Measurements from ENCODE around the gene GSTM2. TPM values are rescaled to one million over a fixed set of nuclear protein-coding genes. Genes with fewer than 3 reads are reported as not detected.
A peak's percentile ranks its signal among the peaks of the same experiment; 100 is the strongest.

The GSTM2 gene
- total and polyA plus RNA-seq, 5 donors: 50.3 to 99.5 (median 76.4) TPM

- Histone ChIP-seq H3K27ac (ENCODE audit: low read length) (no peak overlapping the region), H3K27me3 (ENCODE audit: control insufficient read depth, insufficient read depth) (no peaks in the 10 kb centered on the region), H3K4me3 (ENCODE audit: low read length) (no peak overlapping the region), H3K4me1 (ENCODE audit: control insufficient read depth, insufficient read depth, low read length) (peaks cover 9% of the 10 kb centered on the region), H3K9me3 (ENCODE audit: control insufficient read depth, low read length) (no peaks in the 10 kb centered on the region)
- no peak for ATAC-seq
- peak in 2 of 3 donors; percentile 55 to 67 for DNase-seq
- 63% methylated on average over 11 of the region's 11 CpGs for WGBS
- intact Hi-C loops (cut with DNase I): no loop called here
Measured at GRCh38 chr1:109623601-109624161, 44.2 kb upstream of the GSTM2 start.

GRCh38 chr1:109624201-109625010 is 43.5 kb upstream of the GSTM2 start:
- H3K4me1 ChIP-seq (ENCODE audit: control insufficient read depth, insufficient read depth, low read length): peaks cover 6% of the 10 kb centered on the region
- DNase-seq: peak in 2 of 3 donors; percentile 56 to 69
- intact Hi-C loops (cut with DNase I): no loop called here
- 72% methylated on average over 17 of the region's 17 CpGs for WGBS
- no peak overlapping the region for H3K4me3 ChIP-seq (ENCODE audit: low read length)
- no peak for ATAC-seq
- H3K9me3 ChIP-seq (ENCODE audit: control insufficient read depth, low read length): no peaks in the 10 kb centered on the region
- no peaks in the 10 kb centered on the region for H3K27me3 ChIP-seq (ENCODE audit: control insufficient read depth, insufficient read depth)
- no peak overlapping the region for H3K27ac ChIP-seq (ENCODE audit: low read length)

- peaks cover 6% of the 10 kb centered on the region for H3K4me1 ChIP-seq (ENCODE audit: control insufficient read depth, insufficient read depth, low read length)
- intact Hi-C loops (cut with DNase I): no loop called here
Measured at GRCh38 chr1:109625176-109625575, 42.7 kb upstream of the GSTM2 start.

GRCh38 chr1:109625601-109626560 is 42.0 kb upstream of the GSTM2 start:
- no peak overlapping the region for H3K4me3 ChIP-seq (ENCODE audit: low read length)
- ATAC-seq (no peak), DNase-seq (peak in 2 of 3 donors; percentile 64 to 67)
- H3K27me3 ChIP-seq (ENCODE audit: control insufficient read depth, insufficient read depth): no peaks in the 10 kb centered on the region
- H3K27ac ChIP-seq (ENCODE audit: low read length): no peak overlapping the region
- H3K4me1 ChIP-seq (ENCODE audit: control insufficient read depth, insufficient read depth, low read length): peaks cover 6% of the 10 kb centered on the region
- intact Hi-C loops (cut with DNase I): no loop called here
- 72% methylated on average over 32 of the region's 32 CpGs for WGBS
- H3K9me3 ChIP-seq (ENCODE audit: control insufficient read depth, low read length): no peaks in the 10 kb centered on the region

More at GRCh38 chr1:109625176-109625575, 42.7 kb upstream of the GSTM2 start:
- no peak overlapping the region for H3K27ac ChIP-seq (ENCODE audit: low read length)
- H3K4me3 ChIP-seq (ENCODE audit: low read length): no peak overlapping the region
- no peaks in the 10 kb centered on the region for H3K27me3 ChIP-seq (ENCODE audit: control insufficient read depth, insufficient read depth)
- ATAC-seq (no peak), DNase-seq (no peak)
- 83% methylated on average over 16 of the region's 16 CpGs for WGBS
- no peaks in the 10 kb centered on the region for H3K9me3 ChIP-seq (ENCODE audit: control insufficient read depth, low read length)

- Histone ChIP-seq H3K9me3 (ENCODE audit: control insufficient read depth, low read length) (no peaks in the 10 kb centered on the region), H3K27me3 (ENCODE audit: control insufficient read depth, insufficient read depth) (no peaks in the 10 kb centered on the region), H3K4me1 (ENCODE audit: control insufficient read depth, insufficient read depth, low read length) (peaks cover 6% of the 10 kb centered on the region), H3K4me3 (ENCODE audit: low read length) (no peak overlapping the region), H3K27ac (ENCODE audit: low read length) (no peak overlapping the region)
- ATAC-seq: no peak
- peak in 1 of 3 donors; percentile 28 for DNase-seq
- intact Hi-C loops (cut with DNase I): no loop called here
- 95% methylated on average over 21 of the region's 21 CpGs for WGBS
Measured at GRCh38 chr1:109626682-109627408, 41.0 kb upstream of the GSTM2 start.

- H3K27ac ChIP-seq (ENCODE audit: low read length): no peak overlapping the region
- H3K9me3 ChIP-seq (ENCODE audit: control insufficient read depth, low read length): no peaks in the 10 kb centered on the region
- WGBS: 94% methylated on average over 23 of the region's 23 CpGs
- intact Hi-C loops (cut with DNase I): loop anchor here in 1 of 4 donors (2.0 kb wide), 1 partner anchor 81 kb away; no protein-coding TSS in a partner anchor
- no peak overlapping the region for H3K4me3 ChIP-seq (ENCODE audit: low read length)
- ATAC-seq (no peak), DNase-seq (peak in 1 of 3 donors; percentile 13)
- no peaks in the 10 kb centered on the region for H3K27me3 ChIP-seq (ENCODE audit: control insufficient read depth, insufficient read depth)
- H3K4me1 ChIP-seq (ENCODE audit: control insufficient read depth, insufficient read depth, low read length): peaks cover 6% of the 10 kb centered on the region
Measured at GRCh38 chr1:109627692-109628399, 40.0 kb upstream of the GSTM2 start.

GRCh38 chr1:109628540-109629321 is 39.1 kb upstream of the GSTM2 start:
- DNase-seq: peak in 1 of 3 donors; percentile 50
- H3K4me3 ChIP-seq (ENCODE audit: low read length): no peak overlapping the region
- intact Hi-C loops (cut with DNase I): loop anchor here in 1 of 4 donors (2.0 kb wide), 1 partner anchor 82 kb away; no protein-coding TSS in a partner anchor
- WGBS: 88% methylated on average over 23 of the region's 23 CpGs
- H3K4me1 ChIP-seq (ENCODE audit: control insufficient read depth, insufficient read depth, low read length): no peaks in the 10 kb centered on the region
- H3K27me3 ChIP-seq (ENCODE audit: control insufficient read depth, insufficient read depth): no peaks in the 10 kb centered on the region
- no peaks in the 10 kb centered on the region for H3K9me3 ChIP-seq (ENCODE audit: control insufficient read depth, low read length)
- H3K27ac ChIP-seq (ENCODE audit: low read length): no peak overlapping the region
- ATAC-seq: no peak

- intact Hi-C loops (cut with DNase I): loop anchor here (2.0 to 10.0 kb wide), 3 partner anchors 82 to 355 kb away; partner anchors contain the start of genes GNAI3 (in 2 of the 4) and AHCYL1 (in 1 of the 4)
- DNase-seq: peak in 1 of 3 donors; percentile 22
Measured at GRCh38 chr1:109629372-109630030, 38.4 kb upstream of the GSTM2 start.

More at GRCh38 chr1:109629372-109630030, 38.4 kb upstream of the GSTM2 start:
- Histone ChIP-seq H3K4me3 (ENCODE audit: low read length) (no peak overlapping the region), H3K27ac (ENCODE audit: low read length) (no peak overlapping the region), H3K9me3 (ENCODE audit: control insufficient read depth, low read length) (no peaks in the 10 kb centered on the region), H3K27me3 (ENCODE audit: control insufficient read depth, insufficient read depth) (no peaks in the 10 kb centered on the region), H3K4me1 (ENCODE audit: control insufficient read depth, insufficient read depth, low read length) (no peaks in the 10 kb centered on the region)
- WGBS: 90% methylated on average over 10 of the region's 10 CpGs
- ATAC-seq: no peak

All from right cardiac atrium (tissue), 5 donors.